Activated T-cell treated with anti-CD3 and anti-CD28 coated beads, Interleukin-2, amount 50 U/mL, for 1 hour (primary cell): ENCODE results near the gene SLC39A3.

Experiments used
- DNase-seq: peaks from one replicate; pipeline ENCODE4 v3.0.0-alpha.2; 2020

Gene SLC39A3

GRCh38 chr19:2701361-2702169, 38.3 kb downstream of the SLC39A3 start:
- no peak for DNase-seq

GRCh38 chr19:2700660-2701360, 39.0 kb downstream of the SLC39A3 start:
- DNase-seq = no peak

GRCh38 chr19:2699413-2700140, 40.2 kb downstream of the SLC39A3 start:
- DNase-seq = no peak

- DNase-seq = no peak
These were observed 45.6 kb downstream of the SLC39A3 start for GRCh38 chr19:2694196-2694595.

GRCh38 chr19:2693492-2694160, 46.2 kb downstream of the SLC39A3 start:
- no peak for DNase-seq

GRCh38 chr19:2691951-2692350, 47.9 kb downstream of the SLC39A3 start:
- no peak for DNase-seq

- no peak for DNase-seq
These were observed 49.0 kb downstream of the SLC39A3 start for GRCh38 chr19:2690856-2691255.

GRCh38 chr19:2686360-2686759, 53.5 kb downstream of the SLC39A3 start:
- DNase-seq = no peak

- no peak for DNase-seq
These were observed 54.6 kb downstream of the SLC39A3 start for GRCh38 chr19:2685204-2685704.

GRCh38 chr19:2683430-2684003, 56.3 kb downstream of the SLC39A3 start:
- DNase-seq = no peak
